HK-2 (cell line): ENCODE measurements around the gene WDR20.

Experiments used
- DNase-seq: peaks from one replicate; pipeline ENCODE4 v3.0.0-alpha.2; 2018; ENCODE audit not compliant: unreplicated experiment

WDR20 gene

GRCh38 chr14:102197317-102197853 lies 57.7 kb downstream of the WDR20 start:
- no peak for DNase-seq

DNA sequence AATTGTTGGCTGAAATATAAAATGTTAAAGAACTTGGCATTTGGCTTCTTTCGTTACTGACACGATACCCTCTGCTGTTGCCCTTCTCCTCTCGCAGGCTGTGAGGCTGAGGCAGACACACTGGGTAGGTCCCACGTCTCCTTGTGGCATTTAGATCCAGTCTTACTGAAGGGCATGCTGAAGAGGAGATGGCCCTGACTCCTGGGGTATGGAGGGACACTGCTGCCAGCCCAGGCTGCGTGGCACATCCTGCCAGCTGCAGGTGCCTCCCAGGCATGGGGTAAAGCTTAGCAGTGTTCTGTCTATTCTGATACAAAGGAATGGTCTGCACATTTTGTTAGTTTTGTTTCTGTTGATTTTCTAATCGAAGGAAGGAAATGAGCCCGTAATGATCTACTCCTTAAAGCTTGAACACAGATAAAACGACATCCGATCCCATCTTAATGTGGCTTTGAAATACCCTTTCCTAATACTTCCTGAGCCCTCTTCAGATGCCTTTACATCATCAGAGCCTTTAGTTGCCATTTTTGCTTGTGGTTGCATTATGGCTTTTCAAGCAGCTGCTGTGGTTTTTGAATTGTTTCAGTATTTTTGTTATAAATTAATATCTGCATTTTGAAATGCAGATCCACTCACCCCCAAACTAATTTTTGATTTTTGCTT lies 61.1 kb downstream of the WDR20 start:
- DNase-seq = no peak

DNA sequence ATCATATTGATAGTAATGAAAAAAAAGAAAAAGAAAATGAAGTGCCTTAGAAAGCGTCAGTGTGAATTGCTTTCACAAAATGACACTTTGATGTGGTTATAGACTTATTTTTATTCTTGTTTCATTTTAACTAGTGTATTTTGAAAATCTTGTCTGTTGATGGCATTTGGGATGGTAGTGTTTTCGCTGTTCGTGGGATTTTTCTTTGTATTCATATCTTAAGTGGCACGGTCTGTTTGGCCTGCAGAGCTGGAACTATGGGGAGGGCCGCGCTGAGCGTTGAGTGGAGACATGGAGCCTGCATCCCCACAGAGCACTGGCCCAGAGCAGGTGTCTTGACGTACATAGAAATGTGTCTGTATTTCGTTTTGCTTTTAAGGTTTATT lies 61.6 kb downstream of the WDR20 start:
- no peak for DNase-seq

- no peak for DNase-seq
These were observed 62.1 kb downstream of the WDR20 start for GRCh38 chr14:102201776-102202175.

- DNase-seq = no peak
These were observed 63.2 kb downstream of the WDR20 start for GRCh38 chr14:102202944-102203343.

GRCh38 chr14:102203382-102203781 lies 63.7 kb downstream of the WDR20 start:
- DNase-seq = no peak

DNA sequence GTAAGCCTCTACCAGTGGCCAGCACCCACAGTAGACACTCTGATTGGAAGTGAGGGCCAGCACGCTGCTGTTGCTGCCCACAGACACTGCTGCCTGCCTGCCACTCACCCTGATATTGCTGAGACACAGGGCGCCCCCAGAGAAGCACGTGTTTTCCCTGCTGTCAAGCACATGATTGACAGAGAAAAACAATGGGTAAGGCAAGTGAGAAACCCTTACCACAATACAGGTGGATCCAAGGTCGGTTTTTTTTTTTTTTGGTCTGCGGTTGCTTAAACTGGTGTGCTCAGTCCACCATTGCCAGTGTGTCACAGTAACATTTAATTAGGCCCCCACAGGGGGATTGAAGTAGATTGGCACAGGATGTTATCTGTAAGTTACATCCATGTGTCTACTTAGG lies 65.9 kb downstream of the WDR20 start:
- no peak for DNase-seq

- DNase-seq = no peak
These were observed 67.2 kb downstream of the WDR20 start for GRCh38 chr14:102206918-102207317.

GRCh38 chr14:102207831-102208365 lies 68.2 kb downstream of the WDR20 start:
- no peak for DNase-seq

DNA sequence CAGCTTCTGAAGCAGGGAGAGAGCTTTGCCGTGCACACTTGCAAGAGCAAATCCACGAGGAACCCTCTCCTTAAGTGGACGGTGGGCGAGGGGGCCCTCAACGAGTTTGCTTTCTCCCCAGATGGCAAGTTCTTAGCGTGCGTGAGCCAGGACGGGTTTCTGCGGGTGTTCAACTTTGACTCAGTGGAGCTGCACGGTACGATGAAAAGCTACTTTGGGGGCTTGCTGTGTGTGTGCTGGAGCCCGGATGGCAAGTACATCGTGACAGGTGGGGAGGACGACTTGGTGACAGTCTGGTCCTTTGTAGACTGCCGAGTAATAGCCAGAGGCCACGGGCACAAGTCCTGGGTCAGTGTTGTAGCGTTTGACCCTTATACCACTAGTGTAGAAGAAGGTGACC lies 69.0 kb downstream of the WDR20 start:
- DNase-seq = no peak

- no peak for DNase-seq
These were observed 69.7 kb downstream of the WDR20 start for GRCh38 chr14:102209224-102209966.

DNA sequence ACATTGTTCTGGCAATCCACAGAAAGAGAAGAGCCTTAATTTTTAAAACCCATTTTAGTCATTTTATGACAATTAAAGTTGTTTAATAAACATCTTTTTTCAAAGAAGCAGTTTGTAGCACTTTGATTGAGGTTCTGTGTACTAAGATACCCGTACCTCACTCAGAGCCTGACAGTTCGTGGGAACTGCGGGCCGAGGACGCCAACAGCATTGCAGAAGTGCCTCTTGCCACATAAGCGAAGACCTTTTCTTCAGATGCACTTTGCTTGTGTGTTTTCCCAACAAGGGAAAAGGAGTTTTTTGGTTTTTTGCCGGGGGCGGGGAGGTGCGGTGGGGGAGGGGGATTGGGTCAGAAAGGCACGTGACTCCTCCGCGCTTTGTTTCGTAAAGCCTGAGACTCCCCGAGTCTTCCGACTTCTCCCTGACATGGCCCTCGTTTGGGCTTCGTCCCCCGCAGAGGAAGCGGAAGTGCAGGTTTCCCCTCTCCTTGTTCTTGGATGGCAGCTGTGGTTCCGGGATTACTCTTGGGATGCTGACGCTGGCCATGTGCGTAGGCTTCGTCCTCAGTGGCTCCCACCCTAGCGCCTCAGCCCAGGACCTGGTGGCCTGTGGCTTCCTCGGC lies 70.8 kb downstream of the WDR20 start:
- no peak for DNase-seq

- DNase-seq = no peak
These were observed 71.5 kb downstream of the WDR20 start for GRCh38 chr14:102211240-102211639.

DNA sequence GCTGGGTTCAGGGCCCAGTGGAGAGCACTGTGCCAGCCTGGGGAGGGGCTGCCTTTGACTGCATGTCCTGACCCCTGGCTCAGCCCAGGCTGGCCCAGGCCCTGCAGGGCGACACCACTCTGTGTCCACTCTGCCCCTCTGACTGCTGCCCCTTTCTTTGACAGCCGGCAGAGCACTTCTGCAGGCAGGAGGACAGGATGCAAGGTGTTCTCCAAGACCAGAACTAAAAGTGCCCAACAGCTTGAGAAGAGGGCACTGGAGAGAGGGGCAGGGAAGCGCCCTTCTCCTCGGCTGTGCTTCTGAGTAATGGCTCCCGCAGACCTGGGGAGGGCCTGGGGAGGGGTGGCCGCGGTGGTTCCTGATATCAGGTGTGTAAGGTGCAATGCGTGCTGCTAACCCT lies 72.7 kb downstream of the WDR20 start:
- DNase-seq = no peak

DNA sequence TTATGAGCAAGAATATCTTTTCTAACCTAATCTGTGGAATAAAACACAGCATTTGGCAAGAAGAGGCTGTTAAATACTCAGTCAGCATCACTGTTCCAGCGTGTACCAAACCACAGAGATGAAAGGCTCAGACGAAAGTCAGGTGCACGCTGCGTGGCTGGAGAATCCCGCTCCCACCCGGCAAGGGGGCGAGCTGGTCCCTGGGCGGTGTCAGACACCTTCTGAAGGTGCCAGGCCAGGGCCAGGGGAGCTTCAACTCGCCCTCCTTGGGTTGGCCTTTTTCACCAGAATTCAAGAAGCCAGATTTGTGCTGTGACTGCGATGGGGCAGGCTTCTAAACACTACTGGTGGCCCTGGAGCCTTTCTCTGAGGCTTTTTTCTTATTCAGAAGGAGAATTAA lies 73.1 kb downstream of the WDR20 start:
- DNase-seq = no peak

- no peak for DNase-seq
These were observed 73.8 kb downstream of the WDR20 start for GRCh38 chr14:102213470-102213869.

DNA sequence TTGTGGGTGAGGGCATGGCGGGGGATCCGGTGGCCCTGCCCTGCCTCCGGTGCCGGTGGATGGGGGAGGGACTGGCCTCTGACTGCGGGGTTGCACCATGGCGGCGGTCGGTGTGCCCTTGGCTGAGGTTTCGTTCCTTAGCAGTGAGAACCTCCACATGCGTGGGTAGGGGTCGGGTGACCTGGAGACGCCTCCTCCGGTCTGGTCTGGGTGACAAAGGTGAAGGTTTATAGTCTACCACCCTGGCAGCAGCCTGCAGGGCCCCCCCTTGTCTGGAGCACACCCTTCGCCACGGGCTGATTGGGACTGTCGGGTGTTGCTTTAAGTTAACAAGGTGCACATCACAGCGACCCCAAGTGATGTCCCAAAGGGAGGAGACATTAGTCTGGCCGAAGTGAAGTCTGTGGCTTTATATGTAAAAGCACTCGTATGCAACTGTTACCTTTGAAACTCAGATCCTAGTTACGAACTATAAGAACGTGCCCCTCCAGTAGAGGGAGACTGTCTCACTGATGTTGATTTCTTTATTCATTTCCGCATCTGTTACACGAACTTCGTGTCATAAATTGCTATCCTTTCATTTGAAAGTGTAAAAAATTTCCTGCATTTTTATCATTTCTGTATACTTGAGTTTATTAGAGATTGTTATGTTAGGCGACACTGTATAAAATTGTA lies 74.4 kb downstream of the WDR20 start:
- no peak for DNase-seq

DNA sequence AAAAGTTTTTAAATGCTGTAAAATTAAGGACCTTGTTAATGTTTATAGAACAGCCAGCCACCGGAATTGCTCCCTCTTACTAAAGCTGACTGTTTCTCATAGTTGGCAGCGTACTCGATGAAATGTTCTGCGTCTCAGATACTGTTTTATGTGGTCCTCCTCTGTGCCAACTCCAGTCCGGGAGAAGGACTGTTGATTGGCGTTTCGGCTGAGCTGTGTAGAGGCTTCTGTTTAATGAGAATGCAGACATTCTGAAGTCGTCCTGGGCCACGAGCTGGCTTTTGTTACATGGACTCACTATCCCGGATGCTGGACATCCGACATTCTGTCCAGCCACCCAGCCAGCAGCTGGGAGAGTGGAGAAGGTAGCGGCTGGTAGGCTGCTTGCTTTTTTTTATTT lies 75.4 kb downstream of the WDR20 start:
- DNase-seq = no peak

DNA sequence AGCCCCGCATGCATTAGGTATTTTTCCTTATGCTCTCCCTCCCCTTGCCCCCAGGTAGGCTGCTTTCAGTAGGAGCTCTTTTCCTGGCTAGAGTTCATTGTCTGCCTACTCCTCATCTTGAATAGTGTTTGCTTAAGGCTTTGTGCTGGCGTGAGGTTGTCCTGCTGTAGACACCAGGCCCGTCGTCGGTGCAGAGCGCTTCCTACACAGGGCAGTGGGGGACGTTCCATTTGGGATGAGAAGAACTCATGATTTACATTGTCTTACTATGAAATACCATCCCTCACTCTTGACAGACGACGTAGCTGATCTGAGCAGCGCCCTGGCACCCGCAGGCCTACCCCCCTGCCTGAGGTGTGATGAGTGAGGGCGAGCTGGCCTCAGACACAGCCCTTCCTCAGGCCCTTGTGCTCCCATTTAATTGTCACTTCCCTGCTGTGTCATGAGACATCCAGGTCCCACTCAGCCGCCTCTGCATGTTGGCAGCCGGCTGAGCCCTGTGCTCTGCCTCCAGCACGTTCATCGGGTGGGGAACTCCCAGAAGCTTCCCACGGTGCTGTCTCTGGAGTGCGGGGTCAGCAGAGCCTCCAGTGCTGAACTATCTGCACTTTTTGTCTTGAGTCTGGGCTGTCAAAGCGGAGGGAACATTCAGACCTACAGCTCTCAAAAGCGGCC lies 76.0 kb downstream of the WDR20 start:
- DNase-seq = no peak

- DNase-seq = no peak
These were observed 77.7 kb downstream of the WDR20 start for GRCh38 chr14:102217399-102217798.

GRCh38 chr14:102217987-102218421 lies 78.3 kb downstream of the WDR20 start:
- DNase-seq = no peak
